Measurements from ENCODE around the gene NOTCH1.
"Not testable (repeated sequence)": the region's sequence is repeated elsewhere in the genome, so short reads cannot be mapped to it uniquely, and the experiment has no call there.

Gene NOTCH1

GRCh38 chr9:136564379-136564988 lies 18.6 kb upstream of the NOTCH1 start:
- peak; percentile 72 for DNase-seq (ENCODE audit: low spot score)

- DNase-seq (ENCODE audit: low spot score), result no peak
Measured at GRCh38 chr9:136563646-136564325, 17.9 kb upstream of the NOTCH1 start.

GRCh38 chr9:136562746-136563495 lies 17.1 kb upstream of the NOTCH1 start:
- DNase-seq (ENCODE audit: low spot score), result no peak

- DNase-seq (ENCODE audit: low spot score), result no peak
Measured at GRCh38 chr9:136561779-136562178, 15.9 kb upstream of the NOTCH1 start.

- DNase-seq (ENCODE audit: low spot score), result no peak
Measured at GRCh38 chr9:136560586-136560985, 14.7 kb upstream of the NOTCH1 start.

GRCh38 chr9:136559371-136559770 lies 13.5 kb upstream of the NOTCH1 start:
- not testable (repeated sequence) for DNase-seq (ENCODE audit: low spot score)

DNA sequence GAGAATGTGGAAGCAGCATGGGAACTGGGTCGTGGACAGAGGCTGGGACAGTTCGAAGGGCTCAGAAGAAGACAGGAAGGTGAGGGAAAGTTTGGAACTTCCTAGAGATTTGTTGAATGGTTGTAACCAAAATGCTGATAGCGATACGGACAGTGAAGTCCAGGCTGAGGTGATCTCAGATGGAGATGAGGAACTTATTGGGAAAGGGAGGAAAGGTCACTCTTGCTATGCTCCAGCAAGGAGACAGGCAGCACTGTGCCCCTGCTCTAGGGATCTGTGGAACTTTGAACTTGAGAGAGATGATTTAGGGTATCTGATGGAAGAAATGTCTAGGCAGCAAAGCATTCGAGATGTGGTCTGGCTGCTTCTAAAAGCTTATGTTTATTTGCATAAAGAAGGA lies 13.0 kb upstream of the NOTCH1 start:
- DNase-seq (ENCODE audit: low spot score), result not testable (repeated sequence)

DNA sequence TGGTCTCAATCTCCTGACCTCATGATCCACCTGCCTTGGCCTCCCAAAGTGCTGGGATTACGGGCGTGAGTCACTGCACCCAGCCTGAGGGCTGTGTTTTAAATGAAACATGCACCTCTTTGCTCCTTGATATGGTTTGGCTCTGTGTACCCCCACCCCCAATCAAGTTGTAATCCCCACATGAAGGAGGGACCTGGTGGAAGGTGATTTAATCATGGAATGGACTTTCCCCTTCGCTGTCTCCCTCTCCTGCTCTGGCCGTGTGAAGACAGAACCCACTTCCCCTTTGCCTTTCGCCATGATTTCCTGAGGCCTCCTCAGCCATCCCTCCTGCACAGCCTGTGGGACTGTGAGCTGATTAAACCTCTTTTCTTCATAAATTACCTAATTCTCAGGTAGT lies 12.5 kb upstream of the NOTCH1 start:
- DNase-seq (ENCODE audit: low spot score), result no peak

GRCh38 chr9:136557036-136557435 lies 11.2 kb upstream of the NOTCH1 start:
- no peak for DNase-seq (ENCODE audit: low spot score)

DNA sequence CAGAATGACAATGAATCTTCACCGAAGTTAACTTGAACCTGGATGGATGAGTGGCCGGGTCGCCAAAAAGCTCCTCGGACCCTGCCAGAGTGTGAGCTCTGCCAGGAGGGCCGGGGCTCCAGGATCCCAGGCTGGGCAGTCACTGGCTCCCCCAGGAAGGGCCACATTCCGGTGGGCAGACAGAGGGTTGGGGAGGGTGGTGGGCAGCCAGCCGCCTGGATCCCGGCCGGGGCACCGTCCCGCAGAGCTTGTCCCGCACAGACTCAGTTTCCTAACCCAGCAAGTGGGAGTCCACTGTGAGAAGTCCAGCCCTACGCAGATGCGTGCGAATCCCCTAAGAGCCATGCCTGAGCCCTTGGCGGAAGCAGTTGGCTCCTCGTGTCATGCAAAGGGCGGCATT lies 10.3 kb upstream of the NOTCH1 start:
- no peak for DNase-seq (ENCODE audit: low spot score)

DNA sequence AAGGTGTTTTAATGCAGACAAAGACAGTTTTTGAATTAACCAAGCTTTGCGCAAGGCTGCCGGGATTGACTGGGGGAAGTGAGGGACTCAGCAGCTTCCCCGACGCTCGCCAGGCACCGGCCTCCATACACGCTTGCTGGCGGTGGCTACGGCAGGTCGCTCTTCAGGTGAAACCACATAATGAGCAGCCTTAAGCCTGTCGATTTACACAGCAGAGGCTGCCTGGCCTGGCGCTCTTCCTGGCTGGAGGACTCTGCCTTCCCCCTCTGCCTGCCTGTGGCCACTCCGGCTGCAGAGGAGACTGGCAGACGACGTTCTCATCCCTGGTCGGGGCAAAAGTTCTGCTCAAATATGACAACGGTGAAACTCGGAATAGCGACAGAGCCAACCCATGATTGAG lies 9.0 kb upstream of the NOTCH1 start:
- no peak for DNase-seq (ENCODE audit: low spot score)

DNA sequence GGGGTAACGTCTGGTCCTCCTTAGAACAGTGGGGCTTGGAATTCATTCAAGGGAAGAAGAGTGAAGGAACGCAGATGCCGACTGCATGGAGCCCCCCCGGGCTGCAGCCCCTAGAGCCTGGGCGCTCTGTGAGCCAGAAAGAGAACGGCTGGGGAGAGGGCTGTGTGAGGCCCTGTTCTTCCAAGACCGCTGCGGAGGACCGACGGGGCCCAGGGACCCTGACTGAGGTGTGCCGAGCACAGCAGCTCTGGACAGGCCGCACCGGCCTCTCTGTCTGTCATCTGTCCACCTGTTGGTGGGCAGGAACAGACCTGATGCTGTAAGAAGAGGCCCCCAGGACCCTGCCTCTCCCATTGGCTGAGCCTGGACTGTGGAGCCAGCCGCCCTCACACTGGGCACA lies 7.7 kb upstream of the NOTCH1 start:
- DNase-seq (ENCODE audit: low spot score), result no peak

DNA sequence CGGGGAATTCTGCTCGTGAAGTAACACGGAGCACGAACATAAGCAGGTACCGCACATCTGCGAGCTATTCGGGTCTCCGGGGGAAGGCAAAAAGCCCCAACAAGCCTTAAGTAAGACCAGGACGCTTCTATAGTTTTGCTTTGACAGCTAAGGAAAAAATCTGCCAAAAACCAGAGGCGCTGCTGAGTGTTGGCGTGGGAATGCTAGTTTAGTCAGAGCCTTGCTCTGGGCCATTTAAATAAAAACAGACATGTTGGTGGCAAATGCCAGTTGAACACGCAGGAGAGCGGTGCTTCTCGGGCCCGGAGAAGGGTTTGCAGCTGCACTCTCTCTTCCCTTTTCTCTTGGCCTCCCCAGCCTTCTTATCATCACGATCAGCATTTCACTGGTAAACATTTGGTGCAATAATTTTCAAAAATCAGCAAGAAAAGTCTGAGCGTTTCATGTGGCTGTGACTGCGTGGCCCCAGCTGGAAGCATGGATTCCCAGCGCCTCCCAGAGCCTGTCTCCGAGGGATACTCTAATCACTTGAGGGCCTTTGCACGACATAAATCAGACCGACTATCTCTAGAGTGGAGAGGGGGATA lies 6.4 kb upstream of the NOTCH1 start:
- DNase-seq (ENCODE audit: low spot score), result no peak

DNA sequence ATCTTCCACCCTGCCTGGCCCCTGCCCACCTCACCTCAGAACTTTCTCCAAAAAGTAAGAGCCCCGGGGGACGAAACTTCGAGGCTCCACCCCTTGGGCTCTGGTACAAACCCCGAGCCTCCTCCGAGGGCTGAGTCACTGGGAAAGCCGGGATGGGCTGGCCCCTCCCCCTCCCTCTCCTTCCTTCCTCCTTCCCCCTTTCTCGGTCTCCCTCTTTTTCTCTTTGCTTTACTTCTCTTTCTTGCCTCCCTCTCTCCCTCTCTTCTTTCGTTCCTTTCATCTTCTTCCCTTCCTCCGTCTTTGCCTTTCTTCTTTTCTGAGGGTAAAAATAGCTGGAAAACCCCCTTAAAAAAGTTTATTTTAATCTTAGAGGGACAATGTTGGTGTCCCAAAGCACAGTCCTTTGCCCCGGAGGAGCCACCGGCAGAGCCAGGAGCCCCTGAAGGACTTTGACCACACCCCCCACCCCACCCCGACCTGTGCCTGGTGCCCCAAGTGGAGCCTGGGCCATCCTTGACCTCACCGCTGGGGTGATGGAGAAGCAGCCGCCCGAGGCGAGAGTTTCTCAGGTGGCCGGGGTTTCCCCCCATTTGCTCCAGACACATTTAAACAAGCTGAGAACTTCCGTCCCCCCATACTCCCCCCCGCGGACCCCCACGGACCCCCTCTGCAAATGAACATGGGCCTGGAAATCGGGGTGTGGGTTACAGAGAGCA lies 5.7 kb upstream of the NOTCH1 start:
- no peak for DNase-seq (ENCODE audit: low spot score)

GRCh38 chr9:136550439-136551289 lies 4.8 kb upstream of the NOTCH1 start:
- DNase-seq (ENCODE audit: low spot score), result no peak

DNA sequence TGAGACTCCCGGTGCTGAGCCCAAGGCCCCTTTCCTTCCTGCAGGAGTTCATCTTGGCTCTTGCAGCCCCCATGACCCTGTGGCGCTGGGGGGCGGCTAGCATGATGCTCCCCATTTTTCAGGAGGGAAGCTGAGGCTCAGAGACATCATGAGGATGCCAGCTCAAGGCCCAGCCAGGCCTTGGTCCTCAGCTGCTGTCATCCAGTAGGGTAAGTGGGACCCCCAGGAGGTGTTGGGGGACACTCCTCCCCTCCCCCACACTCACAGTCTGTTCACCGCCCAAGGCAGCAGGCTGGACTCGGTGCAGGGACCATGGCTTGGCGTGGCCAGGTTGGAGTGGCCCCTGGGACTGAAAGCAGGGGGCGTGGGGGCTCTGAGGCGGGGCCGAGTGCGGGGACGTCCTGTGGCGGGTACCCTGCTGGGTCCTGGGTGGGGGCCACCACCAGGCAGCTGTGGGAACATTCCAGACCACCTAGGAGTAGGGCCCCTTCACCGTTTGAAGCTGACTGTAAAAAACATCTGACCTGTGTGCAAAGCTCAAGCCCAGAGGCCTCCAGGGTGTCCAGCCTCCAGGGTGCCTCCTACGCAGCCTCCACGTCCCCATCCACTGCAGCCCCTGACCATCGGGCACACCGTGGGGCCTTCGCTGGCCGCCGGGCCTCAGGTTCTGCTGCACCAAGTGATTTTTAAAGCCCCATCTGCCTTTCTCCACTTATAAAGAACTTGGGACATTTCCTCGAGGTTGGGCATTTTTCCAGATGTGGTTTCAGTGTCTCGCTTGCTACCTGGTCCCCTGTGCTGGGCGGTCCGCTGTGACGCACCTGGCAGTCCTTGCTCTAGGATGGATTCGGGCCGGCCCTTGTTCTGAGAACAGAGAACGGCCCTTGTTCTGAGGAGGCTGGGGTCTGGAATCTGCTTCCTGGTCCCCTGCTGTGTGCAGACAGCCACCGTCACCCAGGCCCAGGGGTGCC lies 3.4 kb upstream of the NOTCH1 start:
- DNase-seq (ENCODE audit: low spot score), result no peak

GRCh38 chr9:136547508-136548215 lies 1.8 kb upstream of the NOTCH1 start:
- DNase-seq (ENCODE audit: low spot score), result no peak

DNA sequence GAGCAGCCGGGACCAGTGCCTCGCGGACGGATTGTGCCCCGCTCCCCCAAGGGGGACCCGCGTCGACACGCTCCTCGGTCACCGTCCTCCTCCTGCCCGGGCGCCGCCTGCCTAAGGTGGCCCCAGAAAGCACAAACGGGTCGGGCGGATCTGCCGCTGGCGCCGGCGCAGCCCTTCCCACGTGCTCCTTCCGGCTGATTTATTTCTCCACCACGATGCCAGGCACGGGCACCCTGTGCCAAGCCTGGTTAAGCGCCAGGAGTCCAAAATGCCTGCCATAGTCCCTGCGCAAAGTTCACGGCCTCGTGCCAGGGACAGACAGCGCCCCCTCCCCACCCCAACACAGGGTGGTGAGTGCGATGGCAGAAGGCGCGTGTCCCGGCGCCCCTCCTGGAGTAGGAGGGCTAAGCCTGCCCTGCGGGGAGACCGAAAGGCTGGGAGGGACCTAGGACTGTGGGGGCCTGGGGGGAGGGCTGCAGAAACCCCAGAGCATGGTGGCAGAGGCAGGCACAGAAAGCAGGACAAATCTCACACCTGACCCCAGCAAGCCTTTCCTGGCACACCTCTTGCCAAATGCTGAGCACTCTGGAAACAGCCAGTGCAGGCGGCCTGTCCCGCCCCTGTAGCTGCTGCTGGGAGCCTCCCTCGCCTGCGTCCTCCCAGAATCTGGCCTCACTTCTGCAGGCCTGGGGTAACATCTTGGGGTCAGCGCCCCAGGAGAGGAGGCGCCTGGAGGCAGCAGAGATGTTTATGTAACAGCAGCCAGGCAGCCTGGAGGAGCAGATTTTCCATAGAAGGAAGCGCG lies 1.1 kb upstream of the NOTCH1 start:
- peak; percentile 45 for DNase-seq (ENCODE audit: low spot score)

DNA sequence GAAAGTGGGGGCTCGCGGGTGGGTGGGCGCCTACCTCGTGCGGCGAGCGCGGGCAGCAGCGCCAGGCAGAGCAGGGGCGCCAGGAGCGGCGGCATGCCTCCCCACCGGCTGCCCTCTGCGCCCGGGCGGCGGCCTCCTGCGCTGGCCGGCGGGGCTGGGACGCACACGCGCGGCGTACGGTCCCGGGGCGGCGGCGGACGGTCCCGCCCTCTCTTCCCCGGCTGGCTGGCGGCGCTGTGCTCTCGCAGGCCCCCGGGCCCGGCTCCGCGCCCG lies 220 bp downstream of the NOTCH1 start:
- no peak for DNase-seq (ENCODE audit: low spot score)

All from pons (tissue), 1 donor.